ENCODE data around the gene SLC49A3.
"Not testable (repeated sequence)": the region's sequence is repeated elsewhere in the genome, so short reads cannot be mapped to it uniquely, and the experiment has no call there.

The SLC49A3 gene

DNA sequence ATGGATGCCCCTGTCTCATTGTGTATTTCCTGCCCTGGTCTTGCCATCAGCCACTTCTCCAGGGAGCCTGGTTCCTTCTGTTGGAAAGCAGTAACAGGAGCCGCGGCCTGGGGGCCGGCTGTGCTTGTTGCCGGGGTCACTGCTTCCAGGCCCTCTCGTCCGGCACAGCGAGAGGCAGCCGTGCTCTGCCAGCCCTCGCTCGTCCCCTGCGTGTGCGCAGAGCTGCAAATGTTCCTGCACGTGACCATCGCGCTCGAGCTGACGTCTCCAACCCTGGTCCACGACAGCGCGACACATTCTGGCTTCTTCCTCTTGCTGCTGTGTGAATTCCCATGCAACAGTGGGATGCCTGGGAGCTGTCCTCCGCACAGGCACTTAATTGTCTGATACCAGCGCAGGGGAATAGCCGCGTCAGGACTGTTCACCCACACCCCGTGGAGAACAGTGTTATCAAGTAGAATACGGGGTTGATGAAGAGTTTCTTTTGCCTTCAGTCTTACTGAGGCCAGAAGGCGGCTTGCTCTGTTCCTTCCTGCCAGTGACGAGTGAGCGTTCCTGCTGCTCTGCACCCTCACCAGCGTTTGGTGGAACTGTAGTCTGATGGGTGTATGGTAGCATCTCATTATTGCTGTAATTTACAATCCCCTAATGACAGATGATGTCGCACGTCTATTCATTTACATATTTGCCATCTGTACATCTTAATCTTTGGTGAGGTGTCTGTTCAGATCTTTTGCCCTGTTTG is 51.2 kb downstream of the SLC49A3 start:
- no peaks in the 10 kb centered on the region for H3K4me1 ChIP-seq (ENCODE audit: control insufficient read depth in 1 of 2, insufficient read depth in 2 of 2, low read length in 2 of 2)
- H3K27ac ChIP-seq (ENCODE audit: low read length) = no peak overlapping the region
- H3K36me3 ChIP-seq (ENCODE audit: control insufficient read depth in 1 of 2, insufficient read depth in 2 of 2, low read length in 2 of 2) = no peaks in the 10 kb centered on the region
- H3K9me3 ChIP-seq (ENCODE audit: control insufficient read depth in 1 of 2, low read length in 2 of 2) = peaks cover 0 to 5% of the 10 kb centered on the region in 2 donors
- H3K4me3 ChIP-seq (ENCODE audit: low read depth in 1 of 2, low read length in 2 of 2) = no peak overlapping the region
- no peaks in the 10 kb centered on the region for H3K27me3 ChIP-seq (ENCODE audit: low read depth, low read length)

DNA sequence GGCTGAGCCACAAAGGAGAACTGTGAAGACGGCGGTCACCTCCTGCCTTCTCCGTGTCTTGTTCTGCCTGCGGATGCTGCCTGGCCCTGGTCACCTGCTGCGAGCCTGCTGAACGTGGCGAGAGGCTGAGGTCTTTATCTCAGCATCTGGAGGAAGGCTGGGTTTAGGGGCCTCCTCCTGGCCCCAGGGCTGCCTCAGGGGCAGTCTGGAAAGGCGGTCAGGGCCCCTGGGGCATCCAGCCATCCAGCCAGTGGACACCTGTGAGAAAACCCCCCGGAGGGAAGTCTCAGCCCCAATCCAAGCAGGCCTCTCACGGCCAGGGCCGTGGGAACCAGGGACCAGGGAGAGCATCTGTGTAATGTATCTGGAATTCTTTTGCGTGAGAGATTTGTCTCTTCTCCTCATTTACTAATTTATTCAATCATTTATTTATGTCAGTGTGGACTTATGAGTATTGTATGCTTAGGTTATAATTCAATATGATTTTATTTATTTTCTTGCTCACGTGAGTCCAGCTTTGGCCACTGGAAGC is 52.3 kb downstream of the SLC49A3 start:
- no peaks in the 10 kb centered on the region for H3K27me3 ChIP-seq (ENCODE audit: low read depth, low read length)
- H3K27ac ChIP-seq (ENCODE audit: low read length) = no peak overlapping the region
- peaks cover 0 to 9% of the 10 kb centered on the region in 2 donors for H3K9me3 ChIP-seq (ENCODE audit: control insufficient read depth in 1 of 2, low read length in 2 of 2)
- no peaks in the 10 kb centered on the region for H3K36me3 ChIP-seq (ENCODE audit: control insufficient read depth in 1 of 2, insufficient read depth in 2 of 2, low read length in 2 of 2)
- H3K4me3 ChIP-seq (ENCODE audit: low read depth in 1 of 2, low read length in 2 of 2) = no peak overlapping the region
- H3K4me1 ChIP-seq (ENCODE audit: control insufficient read depth in 1 of 2, insufficient read depth in 2 of 2, low read length in 2 of 2) = no peaks in the 10 kb centered on the region

DNA sequence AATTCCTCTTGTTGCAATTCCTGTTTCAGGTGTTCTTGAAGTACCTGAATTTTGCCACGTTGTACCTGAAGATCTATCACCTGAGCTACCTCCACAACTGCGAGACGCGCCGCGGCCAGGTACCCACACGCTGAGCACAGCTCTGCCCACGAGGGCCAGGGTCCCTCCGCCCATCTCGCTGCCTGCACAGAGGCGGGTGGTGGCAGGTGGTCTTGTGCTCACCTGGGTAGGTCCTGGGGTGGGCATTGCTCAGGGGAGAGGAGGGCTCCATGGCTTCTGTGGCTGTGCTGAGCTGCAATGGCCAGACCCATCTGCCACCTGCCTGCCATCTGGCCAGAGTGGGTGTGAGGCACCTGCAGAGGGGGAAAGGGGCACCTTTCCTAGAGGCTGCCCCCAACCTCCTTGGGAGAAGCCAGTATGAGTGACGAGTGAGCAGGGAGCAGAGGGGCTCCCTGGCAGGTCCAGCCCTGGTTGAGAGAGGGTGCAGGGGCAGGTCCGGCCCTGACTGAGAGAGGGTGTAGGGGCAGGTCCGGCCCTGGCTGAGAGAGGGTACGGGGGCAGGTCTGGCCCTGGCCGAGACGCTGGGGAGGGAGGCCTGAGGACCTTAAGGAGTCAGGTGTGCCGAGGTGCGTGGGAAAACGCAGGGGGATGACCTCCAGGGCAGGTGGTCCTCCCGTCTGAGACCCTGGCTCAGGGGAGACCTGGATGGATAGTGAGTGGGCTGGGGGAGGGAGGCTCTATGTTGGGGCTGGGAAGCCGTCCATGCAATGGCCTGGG is 52.9 kb downstream of the SLC49A3 start:
- H3K27ac ChIP-seq (ENCODE audit: low read length) = no peak overlapping the region
- no peaks in the 10 kb centered on the region for H3K4me1 ChIP-seq (ENCODE audit: control insufficient read depth in 1 of 2, insufficient read depth in 2 of 2, low read length in 2 of 2)
- no peak overlapping the region for H3K4me3 ChIP-seq (ENCODE audit: low read depth in 1 of 2, low read length in 2 of 2)
- H3K36me3 ChIP-seq (ENCODE audit: control insufficient read depth in 1 of 2, insufficient read depth in 2 of 2, low read length in 2 of 2) = no peaks in the 10 kb centered on the region
- H3K9me3 ChIP-seq (ENCODE audit: control insufficient read depth in 1 of 2, low read length in 2 of 2) = peaks cover 0 to 12% of the 10 kb centered on the region in 2 donors
- no peaks in the 10 kb centered on the region for H3K27me3 ChIP-seq (ENCODE audit: low read depth, low read length)

DNA sequence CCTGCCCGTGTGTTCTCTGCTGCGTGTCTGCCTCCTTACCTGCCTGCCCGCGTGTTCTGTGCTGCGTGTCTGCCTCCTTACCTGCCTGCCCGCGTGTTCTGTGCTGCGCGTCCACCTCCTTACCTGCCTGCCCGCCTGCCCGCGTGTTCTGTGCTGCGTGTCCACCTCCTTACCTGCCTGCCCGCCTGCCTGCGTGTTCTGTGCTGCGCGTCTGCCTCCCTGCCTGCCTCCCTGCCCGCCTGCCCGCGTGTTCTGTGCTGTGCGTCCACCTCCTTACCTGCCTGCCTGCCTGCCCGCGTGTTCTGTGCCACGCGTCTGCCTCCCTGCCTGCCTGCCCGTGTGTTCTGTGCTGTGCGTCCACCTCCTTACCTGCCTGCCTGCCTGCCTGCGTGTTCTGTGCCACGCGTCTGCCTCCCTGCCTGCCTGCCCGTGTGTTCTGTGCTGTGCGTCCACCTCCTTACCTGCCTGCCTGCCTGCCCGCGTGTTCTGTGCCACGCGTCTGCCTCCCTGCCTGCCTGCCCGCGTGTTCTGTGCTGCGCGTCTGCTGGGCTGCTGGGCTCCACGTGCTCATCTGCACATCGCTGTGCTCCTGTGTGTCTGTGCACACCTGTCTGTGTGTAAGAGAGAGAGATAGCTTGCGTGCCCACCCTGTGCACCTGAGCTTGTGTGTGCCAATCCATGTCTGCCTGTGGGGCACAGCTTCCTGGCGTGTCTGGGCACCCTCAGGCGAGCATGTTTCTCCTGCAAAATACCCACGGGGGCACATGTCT is 53.7 kb downstream of the SLC49A3 start:
- peaks cover 0 to 12% of the 10 kb centered on the region in 2 donors for H3K9me3 ChIP-seq (ENCODE audit: control insufficient read depth in 1 of 2, low read length in 2 of 2)
- H3K27ac ChIP-seq (ENCODE audit: low read length); H3K4me3 ChIP-seq (ENCODE audit: low read depth in 1 of 2, low read length in 2 of 2); H3K27me3 ChIP-seq (ENCODE audit: low read depth, low read length); H3K36me3 ChIP-seq (ENCODE audit: control insufficient read depth in 1 of 2, insufficient read depth in 2 of 2, low read length in 2 of 2); H3K4me1 ChIP-seq (ENCODE audit: control insufficient read depth in 1 of 2, insufficient read depth in 2 of 2, low read length in 2 of 2): not testable (repeated sequence)

DNA sequence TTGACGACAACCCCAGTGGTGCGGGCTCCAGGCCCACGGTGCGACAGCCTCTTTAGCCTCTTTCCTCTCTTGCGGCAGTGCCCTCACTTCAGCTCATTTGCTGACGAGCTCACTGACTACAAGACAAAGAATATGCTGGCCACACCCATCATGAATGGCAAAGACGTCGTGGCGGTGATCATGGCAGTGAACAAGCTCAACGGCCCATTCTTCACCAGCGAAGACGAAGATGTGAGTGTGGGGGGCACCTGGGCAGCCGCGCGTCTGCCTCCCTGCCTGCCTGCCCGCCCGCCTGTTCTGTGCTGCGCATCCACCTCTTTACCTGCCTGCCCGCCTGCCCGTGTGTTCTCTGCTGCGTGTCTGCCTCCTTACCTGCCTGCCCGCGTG is 54.4 kb downstream of the SLC49A3 start:
- Histone ChIP-seq H3K36me3 (ENCODE audit: control insufficient read depth in 1 of 2, insufficient read depth in 2 of 2, low read length in 2 of 2) (no peaks in the 10 kb centered on the region), H3K4me1 (ENCODE audit: control insufficient read depth in 1 of 2, insufficient read depth in 2 of 2, low read length in 2 of 2) (no peaks in the 10 kb centered on the region), H3K4me3 (ENCODE audit: low read depth in 1 of 2, low read length in 2 of 2) (no peak overlapping the region), H3K27me3 (ENCODE audit: low read depth, low read length) (no peaks in the 10 kb centered on the region), H3K27ac (ENCODE audit: low read length) (no peak overlapping the region), H3K9me3 (ENCODE audit: control insufficient read depth in 1 of 2, low read length in 2 of 2) (peaks cover 0 to 12% of the 10 kb centered on the region in 2 donors)

DNA sequence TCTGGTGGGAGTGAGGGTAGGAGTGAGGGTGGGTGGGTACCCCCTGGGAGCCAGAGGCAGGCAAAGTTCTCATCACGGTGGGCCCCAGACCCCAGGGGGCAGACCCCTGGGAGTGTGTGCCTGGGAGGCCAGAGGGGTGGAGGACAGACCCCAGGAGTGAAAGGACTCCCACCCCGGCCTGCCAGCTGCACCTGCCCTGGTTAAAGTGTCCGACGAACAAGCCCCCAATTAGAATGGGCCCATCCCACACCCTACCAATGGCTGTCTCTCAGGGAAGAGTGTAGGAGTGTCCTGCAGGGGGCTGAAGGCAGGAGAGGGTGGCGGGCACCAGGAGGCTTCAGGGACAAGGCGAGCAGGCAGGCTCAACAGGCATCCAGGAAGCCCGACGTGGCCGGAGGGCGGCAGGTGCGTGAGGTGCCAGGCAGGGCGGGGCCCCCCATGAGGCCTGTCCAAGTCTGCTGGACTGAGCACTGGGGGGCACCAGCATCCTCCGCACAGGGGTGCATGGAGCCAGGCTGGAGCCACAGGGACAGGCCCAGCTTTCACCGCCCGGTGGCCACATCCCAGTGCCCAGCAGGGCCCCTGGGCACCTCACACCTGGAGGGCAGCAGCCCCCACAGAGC is 54.9 kb downstream of the SLC49A3 start:
- Histone ChIP-seq H3K27ac (ENCODE audit: low read length) (no peak overlapping the region), H3K4me3 (ENCODE audit: low read depth in 1 of 2, low read length in 2 of 2) (no peak overlapping the region), H3K4me1 (ENCODE audit: control insufficient read depth in 1 of 2, insufficient read depth in 2 of 2, low read length in 2 of 2) (no peaks in the 10 kb centered on the region), H3K27me3 (ENCODE audit: low read depth, low read length) (no peaks in the 10 kb centered on the region), H3K9me3 (ENCODE audit: control insufficient read depth in 1 of 2, low read length in 2 of 2) (peaks cover 0 to 12% of the 10 kb centered on the region in 2 donors), H3K36me3 (ENCODE audit: control insufficient read depth in 1 of 2, insufficient read depth in 2 of 2, low read length in 2 of 2) (no peaks in the 10 kb centered on the region)

DNA sequence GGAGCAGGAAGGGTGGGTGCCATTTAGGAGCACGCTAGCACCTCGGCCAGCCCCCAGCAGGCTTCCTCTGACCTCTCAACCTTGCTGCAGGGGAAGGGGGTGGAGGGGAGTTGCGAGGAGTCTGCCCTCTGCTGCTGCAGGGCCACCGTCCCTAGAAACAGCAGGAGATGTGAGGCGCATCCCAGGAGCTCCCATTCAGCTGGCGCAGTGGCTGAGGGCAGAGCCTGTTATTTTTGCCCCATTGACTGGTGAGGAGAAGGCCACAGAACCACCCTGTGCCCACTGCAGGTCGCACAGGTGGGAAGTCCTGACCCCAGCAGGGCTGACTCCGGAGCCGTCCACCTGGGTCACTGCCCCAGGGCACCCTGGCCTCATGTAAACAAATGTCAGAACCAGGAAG is 55.5 kb downstream of the SLC49A3 start:
- Histone ChIP-seq H3K4me1 (ENCODE audit: control insufficient read depth in 1 of 2, insufficient read depth in 2 of 2, low read length in 2 of 2) (no peaks in the 10 kb centered on the region), H3K4me3 (ENCODE audit: low read depth in 1 of 2, low read length in 2 of 2) (no peak overlapping the region), H3K27me3 (ENCODE audit: low read depth, low read length) (no peaks in the 10 kb centered on the region), H3K9me3 (ENCODE audit: control insufficient read depth in 1 of 2, low read length in 2 of 2) (peaks cover 0 to 12% of the 10 kb centered on the region in 2 donors), H3K36me3 (ENCODE audit: control insufficient read depth in 1 of 2, insufficient read depth in 2 of 2, low read length in 2 of 2) (no peaks in the 10 kb centered on the region), H3K27ac (ENCODE audit: low read length) (no peak overlapping the region)

DNA sequence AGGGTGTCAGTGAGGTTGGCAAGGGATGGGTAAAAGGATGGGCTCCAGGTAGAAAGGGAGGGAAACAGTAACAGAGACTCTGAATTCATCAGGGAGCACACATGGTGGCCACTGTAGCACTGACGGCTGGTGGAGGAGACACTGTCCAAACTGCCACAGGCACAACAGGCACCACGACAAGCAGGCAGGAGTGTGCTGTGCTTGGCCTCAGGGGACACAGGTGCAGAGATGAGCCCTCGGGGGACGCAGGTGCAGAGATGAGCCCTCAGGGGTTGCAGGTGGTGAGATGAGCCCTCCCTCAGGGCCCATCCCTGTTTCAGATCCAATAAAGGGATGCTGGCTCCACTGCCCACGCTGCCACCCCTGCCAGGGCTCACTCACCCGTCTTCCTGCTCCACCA is 56.0 kb downstream of the SLC49A3 start:
- Histone ChIP-seq H3K27ac (ENCODE audit: low read length) (no peak overlapping the region), H3K4me1 (ENCODE audit: control insufficient read depth in 1 of 2, insufficient read depth in 2 of 2, low read length in 2 of 2) (no peaks in the 10 kb centered on the region), H3K36me3 (ENCODE audit: control insufficient read depth in 1 of 2, insufficient read depth in 2 of 2, low read length in 2 of 2) (no peaks in the 10 kb centered on the region), H3K27me3 (ENCODE audit: low read depth, low read length) (no peaks in the 10 kb centered on the region), H3K9me3 (ENCODE audit: control insufficient read depth in 1 of 2, low read length in 2 of 2) (peaks cover 0 to 12% of the 10 kb centered on the region in 2 donors), H3K4me3 (ENCODE audit: low read depth in 1 of 2, low read length in 2 of 2) (no peak overlapping the region)

DNA sequence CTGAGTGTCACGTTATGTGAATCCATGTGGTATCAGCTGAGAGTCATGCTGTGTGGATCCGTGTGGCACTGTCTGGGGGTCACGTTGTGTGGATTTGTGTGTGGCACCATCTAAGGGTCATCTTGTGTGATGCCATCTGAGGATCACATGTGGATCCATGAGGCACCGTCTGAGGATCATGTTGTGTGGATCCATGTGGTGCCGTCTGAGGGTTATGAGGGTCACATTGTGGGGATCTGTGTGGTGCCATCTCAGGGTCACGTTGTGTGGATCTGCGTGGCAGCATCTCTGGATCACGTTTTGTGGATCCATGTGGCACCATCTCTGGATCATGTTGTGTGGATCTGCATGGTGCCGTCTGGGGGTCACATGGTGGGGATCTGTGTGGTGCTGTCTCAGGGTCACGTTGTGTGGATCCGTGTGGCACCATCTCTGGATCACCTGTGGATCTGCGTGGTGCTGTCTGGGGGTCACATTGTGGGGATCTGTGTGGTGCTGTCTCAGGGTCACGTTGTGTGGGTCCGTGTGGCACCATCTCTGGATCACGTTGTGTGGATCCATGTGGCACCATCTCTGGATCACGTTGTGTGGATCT is 56.7 kb downstream of the SLC49A3 start:
- Histone ChIP-seq H3K4me3 (ENCODE audit: low read depth in 1 of 2, low read length in 2 of 2) (no peak overlapping the region), H3K27ac (ENCODE audit: low read length) (no peak overlapping the region), H3K9me3 (ENCODE audit: control insufficient read depth in 1 of 2, low read length in 2 of 2) (peaks cover 0 to 12% of the 10 kb centered on the region in 2 donors), H3K36me3 (ENCODE audit: control insufficient read depth in 1 of 2, insufficient read depth in 2 of 2, low read length in 2 of 2) (no peaks in the 10 kb centered on the region), H3K27me3 (ENCODE audit: low read depth, low read length) (no peaks in the 10 kb centered on the region), H3K4me1 (ENCODE audit: control insufficient read depth in 1 of 2, insufficient read depth in 2 of 2, low read length in 2 of 2) (no peaks in the 10 kb centered on the region)
